WTC11 (cell line): Measurements from ENCODE around the gene TNFAIP8L1.

Experiments used
- ARID4B ChIP-seq: sonication (generic); formaldehyde crosslinking; IDR thresholded peaks from 2 replicates; pipeline ENCODE4 v1.8.0; 2023; ENCODE audit warnings: missing genetic modification reagents, mild to moderate bottlenecking, borderline replicate concordance
- CTCF ChIP-seq: fragments of 200-600 bp; IDR thresholded peaks from 2 replicates; pipeline ENCODE4 v1.8.0; 2022; ENCODE audit warnings: antibody characterized with exemption
- ESRRA ChIP-seq: sonication (generic); formaldehyde crosslinking; IDR thresholded peaks from 2 replicates; pipeline ENCODE4 v1.8.1; 2022; ENCODE audit warnings: mild to moderate bottlenecking, missing genetic modification reagents, borderline replicate concordance
- HMGXB4 ChIP-seq: sonication (generic); formaldehyde crosslinking; IDR thresholded peaks from 2 replicates; pipeline ENCODE4 v1.8.1; 2023; ENCODE audit warnings: mild to moderate bottlenecking, moderate library complexity, missing genetic modification reagents
- NR3C1 ChIP-seq: sonication (generic); formaldehyde crosslinking; conservative IDR thresholded peaks from 2 replicates; pipeline ENCODE4 v1.8.1; 2023; ENCODE audit warnings: low read depth, mild to moderate bottlenecking, missing genetic modification reagents
- TCF7 ChIP-seq: sonication (generic); formaldehyde crosslinking; IDR thresholded peaks from 2 replicates; pipeline ENCODE4 v1.8.0; 2022; ENCODE audit warnings: mild to moderate bottlenecking, low read depth, missing genetic modification reagents, moderate library complexity
- USF2 ChIP-seq: sonication (generic); formaldehyde crosslinking; IDR thresholded peaks from 2 replicates; pipeline ENCODE4 v1.8.1; 2023; ENCODE audit warnings: mild to moderate bottlenecking, missing genetic modification reagents, moderate library complexity
- ZBTB43 ChIP-seq: sonication (generic); formaldehyde crosslinking; IDR thresholded peaks from 2 replicates; pipeline ENCODE4 v1.8.1; 2023; ENCODE audit warnings: mild to moderate bottlenecking, missing genetic modification reagents
- ZNF317 ChIP-seq: sonication (generic); formaldehyde crosslinking; IDR thresholded peaks from 2 replicates; pipeline ENCODE4 v1.8.1; 2023; ENCODE audit warnings: low read depth, mild to moderate bottlenecking, moderate library complexity, missing genetic modification reagents, borderline replicate concordance
- ZNF512 ChIP-seq: sonication (generic); formaldehyde crosslinking; IDR thresholded peaks from 2 replicates; pipeline ENCODE4 v1.8.1; 2022; ENCODE audit warnings: missing genetic modification reagents, borderline replicate concordance

GRCh38 chr19:4703671-4704316 is 64.5 kb downstream of the TNFAIP8L1 start:
- TF ChIP-seq ESRRA (CRISPR knock-in tag), result no peak
- TF ChIP-seq CTCF, result no peak
- no peak for TF ChIP-seq ZNF512
- no peak for TF ChIP-seq ZNF317 (CRISPR knock-in tag)
- TF ChIP-seq ARID4B (CRISPR knock-in tag), result no peak
- TF ChIP-seq ZBTB43 (CRISPR knock-in tag), result no peak
- TF ChIP-seq NR3C1, result no peak
- no peak for TF ChIP-seq USF2 (CRISPR knock-in tag)
- no peak for TF ChIP-seq HMGXB4 (CRISPR knock-in tag)
- TF ChIP-seq TCF7, result no peak
